Neural cell (in vitro differentiated cells): ENCODE measurements around the gene IRAK2. TPM values are rescaled to one million over a fixed set of nuclear protein-coding genes. Genes with fewer than 3 reads are reported as not detected.

Source experiments
- H2AFZ ChIP-seq: fragments of 200-600, 300-800 bp; sonication (generic), shearing (Covaris generic); 2 replicates; pipeline ENCODE4 v1.6.0; 2014; ENCODE audit warnings: low read depth, mild to moderate bottlenecking, antibody characterized with exemption, low read length, moderate library complexity
- H3F3A ChIP-seq: fragments of 200-600 bp; shearing (Covaris generic); 2 replicates; pipeline ENCODE4 v1.6.1; 2016; ENCODE audit warnings: mild to moderate bottlenecking, moderate library complexity, mixed read lengths, antibody characterized with exemption, low read length; ENCODE audit not compliant: insufficient read depth, poor library complexity, severe bottlenecking
- H3K27ac ChIP-seq: fragments of 200-600, 300-800 bp; sonication (generic), shearing (Covaris generic); 2 replicates; pipeline ENCODE4 v1.5.1; 2014; ENCODE audit warnings: mild to moderate bottlenecking, low read length, moderate library complexity
- H3K27me3 ChIP-seq: fragments of 300-800, 200-600 bp; sonication (generic), shearing (Covaris generic); 2 replicates; pipeline ENCODE4 v1.6.0; 2014; ENCODE audit warnings: mild to moderate bottlenecking, low read depth, low read length, moderate library complexity; ENCODE audit not compliant: insufficient read depth
- H3K36me3 ChIP-seq: fragments of 300-800, 200-600 bp; sonication (generic), shearing (Covaris generic); 2 replicates; pipeline ENCODE4 v1.5.1; 2014; ENCODE audit warnings: mild to moderate bottlenecking, antibody characterized with exemption, low read length, moderate library complexity; ENCODE audit not compliant: insufficient read depth
- H3K4me2 ChIP-seq: fragments of 300-800, 200-600 bp; sonication (generic), shearing (Covaris generic); 2 replicates; pipeline ENCODE4 v1.6.0; 2014; ENCODE audit warnings: mild to moderate bottlenecking, low read length
- H3K4me3 ChIP-seq: fragments of 300-800, 200-600 bp; sonication (generic), shearing (Covaris generic); 2 replicates; pipeline ENCODE4 v1.5.1; 2014; ENCODE audit warnings: mild to moderate bottlenecking, low read length, moderate library complexity
- H3K79me2 ChIP-seq: fragments of 200-600 bp; shearing (Covaris generic); replicated peaks from 2 replicates; pipeline ENCODE4 v1.6.0; 2014; ENCODE audit warnings: mild to moderate bottlenecking, low read length, moderate library complexity; ENCODE audit not compliant: insufficient read depth
- H3K9ac ChIP-seq: fragments of 300-800, 200-600 bp; sonication (generic), shearing (Covaris generic); 2 replicates; pipeline ENCODE4 v1.6.1; 2016; ENCODE audit warnings: mild to moderate bottlenecking, low read length, mixed read lengths
- H3K9me2 ChIP-seq: fragments of 200-600 bp; shearing (Covaris generic); 2 replicates; pipeline ENCODE4 v1.6.1; 2016; ENCODE audit warnings: mild to moderate bottlenecking, low read length, mixed read lengths; ENCODE audit not compliant: insufficient read depth
- H3K9me3 ChIP-seq: fragments of 200-600, 300-800 bp; sonication (generic), shearing (Covaris generic); 2 replicates; pipeline ENCODE4 v1.6.1; 2016; ENCODE audit warnings: mild to moderate bottlenecking, mixed run types, low read length, moderate library complexity, mixed read lengths
- H4K20me1 ChIP-seq: fragments of 200-600 bp; shearing (Covaris generic); 2 replicates; pipeline ENCODE4 v1.6.1; 2016; ENCODE audit warnings: mild to moderate bottlenecking, mixed run types; ENCODE audit not compliant: insufficient read depth
- EP300 ChIP-seq: fragments of 450-650 bp; conservative IDR thresholded peaks from 2 replicates; pipeline ENCODE4 v1.6.1; 2014; ENCODE audit warnings: antibody characterized with exemption, mild to moderate bottlenecking, moderate library complexity; ENCODE audit not compliant: poor library complexity, severe bottlenecking
- EZH2 ChIP-seq: fragments of 200-600, 300-800 bp; shearing (Covaris generic), sonication (generic); IDR thresholded peaks from 2 replicates; pipeline ENCODE4 v1.6.1; 2014; ENCODE audit warnings: antibody characterized with exemption, low read length, borderline replicate concordance, mild to moderate bottlenecking; ENCODE audit not compliant: insufficient read depth, poor library complexity, severe bottlenecking
- MXI1 ChIP-seq: fragments of 450-650 bp; conservative IDR thresholded peaks from 2 replicates; pipeline ENCODE4 v1.6.1; 2014; ENCODE audit warnings: antibody characterized with exemption, mild to moderate bottlenecking; ENCODE audit not compliant: poor library complexity, severe bottlenecking
- POLR2AphosphoS5 ChIP-seq: IDR thresholded peaks from 2 replicates; pipeline ENCODE4 v1.6.1; 2012
- RAD21 ChIP-seq: fragments of 450-650 bp; conservative IDR thresholded peaks from 2 replicates; pipeline ENCODE4 v1.6.1; 2014; ENCODE audit warnings: antibody characterized with exemption, mild to moderate bottlenecking, moderate library complexity
- REST ChIP-seq: IDR thresholded peaks from 2 replicates; pipeline ENCODE4 v1.6.1; 2012; ENCODE audit warnings: borderline replicate concordance
- SMC3 ChIP-seq: fragments of 450-650 bp; conservative IDR thresholded peaks from 2 replicates; pipeline ENCODE4 v1.6.1; 2014; ENCODE audit warnings: antibody characterized with exemption, mild to moderate bottlenecking, moderate library complexity; ENCODE audit not compliant: poor library complexity
- TAF1 ChIP-seq: IDR thresholded peaks from 2 replicates; pipeline ENCODE4 v1.6.1; 2012; ENCODE audit warnings: low read depth
- polyA plus RNA-seq: library from polyadenylated mRNA; depleted of rRNA; stranded (reverse); fragments of >200 nt; gene quantifications from 2 replicates; pipeline ENCODE4 v1.2.3, GENCODE V29; 2014
- TF ChIP-seq, protein P1 (sequence below): fragments of 450-650 bp; IDR thresholded peaks from 2 replicates; pipeline ENCODE4 v1.5.1; 2014; ENCODE audit warnings: antibody characterized with exemption, mild to moderate bottlenecking, moderate library complexity; ENCODE audit not compliant: poor library complexity, severe bottlenecking

IRAK2 gene
- polyA plus RNA-seq, 1 donor from 2014 or later: 0.84 TPM

DNA sequence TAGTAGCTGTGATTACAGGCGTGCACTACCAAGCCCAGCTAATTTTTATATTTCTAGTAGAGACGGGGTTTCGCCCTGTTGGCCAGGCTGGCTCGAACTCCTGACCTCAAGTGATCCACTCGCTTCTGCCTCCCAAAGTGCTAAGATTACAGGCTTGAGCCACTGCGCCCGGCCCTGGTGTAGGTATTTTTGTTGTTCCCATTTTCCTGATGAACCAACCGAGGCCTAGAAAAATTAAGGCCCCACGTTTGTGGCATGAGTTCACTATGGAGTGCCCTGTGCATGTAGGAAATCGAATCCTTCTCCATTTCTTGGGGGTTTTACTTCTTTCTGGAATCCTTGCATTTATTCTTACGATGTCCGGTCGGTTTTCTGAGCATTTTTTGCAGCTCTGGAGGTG is 69.3 kb downstream of the IRAK2 start:
- H4K20me1 ChIP-seq: no peaks in the 10 kb centered on the region
- H3K27me3 ChIP-seq: no peaks in the 10 kb centered on the region
- no peak for TF ChIP-seq RAD21
- no peak for TF ChIP-seq EP300
- TF ChIP-seq SMC3: no peak
- TF ChIP-seq, protein P1, sequence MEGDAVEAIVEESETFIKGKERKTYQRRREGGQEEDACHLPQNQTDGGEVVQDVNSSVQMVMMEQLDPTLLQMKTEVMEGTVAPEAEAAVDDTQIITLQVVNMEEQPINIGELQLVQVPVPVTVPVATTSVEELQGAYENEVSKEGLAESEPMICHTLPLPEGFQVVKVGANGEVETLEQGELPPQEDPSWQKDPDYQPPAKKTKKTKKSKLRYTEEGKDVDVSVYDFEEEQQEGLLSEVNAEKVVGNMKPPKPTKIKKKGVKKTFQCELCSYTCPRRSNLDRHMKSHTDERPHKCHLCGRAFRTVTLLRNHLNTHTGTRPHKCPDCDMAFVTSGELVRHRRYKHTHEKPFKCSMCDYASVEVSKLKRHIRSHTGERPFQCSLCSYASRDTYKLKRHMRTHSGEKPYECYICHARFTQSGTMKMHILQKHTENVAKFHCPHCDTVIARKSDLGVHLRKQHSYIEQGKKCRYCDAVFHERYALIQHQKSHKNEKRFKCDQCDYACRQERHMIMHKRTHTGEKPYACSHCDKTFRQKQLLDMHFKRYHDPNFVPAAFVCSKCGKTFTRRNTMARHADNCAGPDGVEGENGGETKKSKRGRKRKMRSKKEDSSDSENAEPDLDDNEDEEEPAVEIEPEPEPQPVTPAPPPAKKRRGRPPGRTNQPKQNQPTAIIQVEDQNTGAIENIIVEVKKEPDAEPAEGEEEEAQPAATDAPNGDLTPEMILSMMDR: no peak
- TF ChIP-seq EZH2: no peak
- no peak for TF ChIP-seq REST
- TF ChIP-seq TAF1: no peak
- no peak for TF ChIP-seq POLR2AphosphoS5
- no peak for TF ChIP-seq MXI1
- no peaks in the 10 kb centered on the region for H3K36me3 ChIP-seq
- no peak overlapping the region for H3K9ac ChIP-seq
- H3K9me3 ChIP-seq: no peaks in the 10 kb centered on the region
- no peak overlapping the region for H3K4me2 ChIP-seq
- H2AFZ ChIP-seq: no peak overlapping the region
- no peaks in the 10 kb centered on the region for H3K79me2 ChIP-seq
- no peaks in the 10 kb centered on the region for H3F3A ChIP-seq
- no peak overlapping the region for H3K4me3 ChIP-seq
- H3K9me2 ChIP-seq: no peaks in the 10 kb centered on the region
- H3K27ac ChIP-seq: no peak overlapping the region

DNA sequence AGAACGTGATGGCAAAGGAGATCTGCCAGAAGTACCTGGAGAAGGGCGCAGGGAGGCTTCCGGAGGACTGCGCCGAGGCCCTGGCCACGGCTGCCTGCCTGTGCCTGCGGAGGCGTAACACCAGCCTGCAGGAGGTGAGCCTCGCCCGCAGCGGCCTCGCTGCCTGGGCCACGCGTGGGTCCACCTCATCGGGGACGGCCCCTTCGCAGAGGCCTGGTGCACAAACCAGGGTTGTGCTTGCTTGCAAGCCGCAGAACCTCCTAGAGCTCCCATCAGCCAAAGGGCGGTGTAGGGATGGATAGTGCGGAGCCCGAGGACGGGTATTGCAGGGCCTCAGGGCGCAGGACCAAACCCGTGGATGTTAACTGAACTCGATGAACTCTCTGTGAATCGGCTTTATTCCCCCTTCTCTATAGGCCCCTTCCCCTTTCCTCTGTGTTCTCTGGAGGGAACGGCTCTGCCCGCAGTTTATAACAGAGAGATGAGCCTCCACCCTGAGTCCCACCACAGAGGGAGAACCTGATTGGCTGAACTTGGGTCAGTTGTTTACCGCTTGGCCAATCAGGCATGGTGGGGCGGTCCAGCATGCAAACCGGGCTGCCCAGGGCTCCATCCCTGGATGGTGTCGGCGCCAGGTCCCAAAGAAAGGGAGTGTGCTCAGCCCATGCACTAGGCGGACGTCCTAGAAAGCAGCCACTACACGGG is 70.0 kb downstream of the IRAK2 start:
- no peak overlapping the region for H3K4me2 ChIP-seq
- H3K9ac ChIP-seq: no peak overlapping the region
- H3F3A ChIP-seq: no peaks in the 10 kb centered on the region
- H3K27ac ChIP-seq: no peak overlapping the region
- H3K27me3 ChIP-seq: no peaks in the 10 kb centered on the region
- no peak overlapping the region for H2AFZ ChIP-seq
- no peak overlapping the region for H3K4me3 ChIP-seq
- no peaks in the 10 kb centered on the region for H4K20me1 ChIP-seq
- no peaks in the 10 kb centered on the region for H3K9me3 ChIP-seq
- H3K36me3 ChIP-seq: no peaks in the 10 kb centered on the region
- no peaks in the 10 kb centered on the region for H3K79me2 ChIP-seq
- H3K9me2 ChIP-seq: no peaks in the 10 kb centered on the region
- TF ChIP-seq SMC3: no peak
- TF ChIP-seq, protein P1: no peak
